SH-SY5Y (cell line): ENCODE data around the gene HIVEP3.

Experiments
- GATA2 ChIP-seq: IDR thresholded peaks from 2 replicates; pipeline ENCODE4 v1.6.1; 2011; ENCODE audit warnings: mild to moderate bottlenecking, low read depth, low read length
- GATA3 ChIP-seq: IDR thresholded peaks from 2 replicates; pipeline ENCODE4 v1.6.1; 2011; ENCODE audit warnings: low read depth, mild to moderate bottlenecking, low read length, moderate library complexity

DNA sequence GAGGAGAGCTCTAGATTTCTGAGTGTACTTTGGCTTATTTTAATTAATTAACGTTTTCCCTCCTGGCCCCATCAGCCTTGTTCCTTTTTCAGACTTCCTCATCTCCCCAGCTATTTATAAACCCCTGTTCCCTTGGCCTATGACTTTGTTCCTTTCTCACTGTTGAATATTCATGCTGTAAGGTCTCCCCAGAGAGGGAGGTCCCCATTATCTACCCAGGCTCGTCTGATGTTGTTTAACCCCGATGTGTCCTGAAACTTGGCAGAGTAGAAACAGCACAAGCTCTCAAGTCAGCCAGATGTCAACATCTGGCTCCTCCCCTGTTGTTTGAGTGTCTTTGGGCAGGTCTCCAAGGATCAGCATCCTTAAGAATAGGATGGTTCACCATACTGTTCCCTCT lies 153.6 kb downstream of the HIVEP3 start:
- TF ChIP-seq GATA3 = no peak
- no peak for TF ChIP-seq GATA2
